ENCODE data around the gene OPHN1.

The OPHN1 gene

GRCh38 chrX:68433155-68433980, at the start of gene OPHN1:
Gene OPHN1, minus strand, starts transcription at chrX:68433495. Its CDS starts 475 bp downstream, at chrX:68433020.
- no peak for DNase-seq

- DNase-seq, result no peak
These were observed 47.7 kb upstream of the OPHN1 start for GRCh38 chrX:68480969-68481368.

DNA sequence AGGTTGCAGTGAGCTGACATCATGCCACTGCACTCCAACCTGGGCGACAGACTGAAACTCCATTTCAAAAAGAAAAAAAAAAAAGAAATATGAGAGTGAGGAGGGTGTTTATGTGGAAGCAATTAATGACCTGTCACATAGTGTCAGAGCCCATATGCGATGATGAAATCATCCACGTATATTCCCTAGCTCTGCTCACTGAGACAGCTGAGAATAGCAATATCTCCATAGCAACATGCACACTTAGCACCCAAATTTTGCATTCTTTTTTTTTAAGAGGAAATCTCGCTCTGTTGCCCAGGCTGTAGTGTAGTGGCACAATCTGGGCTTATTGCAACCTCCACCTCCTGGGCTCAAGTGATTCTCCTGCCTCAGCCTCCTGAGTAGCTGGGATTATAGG, 31.5 kb upstream of the OPHN1 start:
- DNase-seq, result no peak

GRCh38 chrX:68463880-68464279, 30.6 kb upstream of the OPHN1 start:
- DNase-seq, result no peak

DNA sequence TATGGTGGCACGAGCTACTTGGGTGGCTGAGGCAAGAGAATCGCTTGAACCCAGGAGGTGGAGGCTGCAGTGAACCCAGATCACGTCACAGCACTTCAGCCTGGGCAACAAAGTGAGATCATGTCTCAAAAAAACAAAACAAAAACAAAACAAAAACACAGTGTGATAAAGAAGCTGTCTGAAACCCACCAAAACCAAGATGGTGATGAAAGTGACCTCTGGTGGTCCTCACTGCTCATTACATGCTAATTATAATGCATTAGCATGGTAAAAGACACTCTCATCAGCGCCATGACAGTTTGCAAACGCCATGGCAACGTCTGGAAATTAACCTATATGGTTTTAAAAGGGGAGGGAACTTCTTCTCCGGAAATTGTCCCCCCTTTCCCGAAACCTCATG, 29.4 kb upstream of the OPHN1 start:
- DNase-seq, result peak; percentile 45

GRCh38 chrX:68462197-68462596, 28.9 kb upstream of the OPHN1 start:
- no peak for DNase-seq

DNA sequence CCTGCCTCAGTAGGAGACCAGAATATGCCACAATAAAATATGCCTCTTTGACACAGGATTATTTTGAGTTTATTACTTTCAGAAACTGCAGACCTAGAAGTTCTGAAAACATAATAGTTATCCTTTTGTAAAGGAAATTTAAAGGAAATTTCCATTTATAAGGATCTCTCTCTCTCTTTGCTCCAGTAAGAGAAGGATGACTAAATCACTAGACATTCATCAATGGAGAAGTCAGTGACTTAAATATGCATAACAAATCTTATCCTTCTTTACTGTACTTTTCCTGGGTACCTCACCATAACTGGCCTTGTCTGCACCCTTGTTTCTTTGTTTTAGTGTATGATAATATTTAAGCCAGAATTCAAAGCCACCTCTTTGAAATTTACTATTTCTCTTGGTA, 28.3 kb upstream of the OPHN1 start:
- DNase-seq, result no peak

GRCh38 chrX:68461093-68461492, 27.8 kb upstream of the OPHN1 start:
- no peak for DNase-seq

DNA sequence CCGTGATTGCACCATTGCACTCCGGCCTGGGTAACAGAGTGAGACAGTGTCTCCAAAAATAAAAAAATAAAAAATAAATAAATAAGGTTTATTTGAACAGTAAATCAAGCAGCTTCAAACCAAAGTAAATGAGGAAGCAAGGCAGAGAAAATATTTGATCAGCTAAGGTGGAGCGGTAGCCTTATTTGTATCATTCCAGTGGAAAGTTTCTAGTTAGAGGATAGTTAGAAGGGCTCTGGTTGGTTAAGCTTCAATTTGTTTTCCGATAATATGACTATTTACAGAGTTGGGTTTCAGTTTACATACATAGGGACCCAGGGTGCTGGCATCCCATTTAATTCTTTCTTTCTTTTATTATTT, 21.8 kb upstream of the OPHN1 start:
- no peak for DNase-seq

DNA sequence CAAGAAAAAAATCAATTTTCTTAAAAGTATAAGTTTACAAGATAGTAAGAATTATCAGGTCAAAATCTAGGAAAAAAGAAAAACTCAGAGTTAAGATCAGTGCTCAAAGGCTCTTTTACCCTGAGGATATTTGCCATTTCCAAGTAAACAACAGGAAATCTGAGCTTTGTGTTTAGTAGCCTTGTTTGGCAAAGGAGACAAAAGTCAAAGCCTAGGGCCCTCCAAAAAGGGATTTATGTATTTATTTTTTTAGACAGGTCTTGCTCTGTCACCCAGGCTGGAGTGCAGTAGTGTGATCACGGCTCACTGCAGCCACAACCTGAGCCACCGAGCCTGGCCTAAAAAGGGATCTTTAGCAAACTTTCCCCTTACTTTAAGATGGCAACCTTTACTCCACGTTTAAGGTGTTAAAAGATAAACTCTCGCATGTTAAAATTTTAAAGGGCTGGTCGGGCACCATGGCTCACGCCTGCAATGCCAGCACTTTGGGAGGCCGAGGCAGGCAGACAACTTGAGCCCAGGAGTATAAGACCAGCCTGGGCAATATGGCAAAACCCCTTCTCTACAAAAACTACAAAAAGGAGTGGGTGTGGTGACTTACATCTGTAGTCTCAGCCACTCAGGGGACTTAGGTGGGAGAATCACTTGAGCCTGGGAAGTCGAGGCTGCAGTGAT, 21.3 kb upstream of the OPHN1 start:
- no peak for DNase-seq

GRCh38 chrX:68451720-68452119, 18.4 kb upstream of the OPHN1 start:
- DNase-seq, result no peak

DNA sequence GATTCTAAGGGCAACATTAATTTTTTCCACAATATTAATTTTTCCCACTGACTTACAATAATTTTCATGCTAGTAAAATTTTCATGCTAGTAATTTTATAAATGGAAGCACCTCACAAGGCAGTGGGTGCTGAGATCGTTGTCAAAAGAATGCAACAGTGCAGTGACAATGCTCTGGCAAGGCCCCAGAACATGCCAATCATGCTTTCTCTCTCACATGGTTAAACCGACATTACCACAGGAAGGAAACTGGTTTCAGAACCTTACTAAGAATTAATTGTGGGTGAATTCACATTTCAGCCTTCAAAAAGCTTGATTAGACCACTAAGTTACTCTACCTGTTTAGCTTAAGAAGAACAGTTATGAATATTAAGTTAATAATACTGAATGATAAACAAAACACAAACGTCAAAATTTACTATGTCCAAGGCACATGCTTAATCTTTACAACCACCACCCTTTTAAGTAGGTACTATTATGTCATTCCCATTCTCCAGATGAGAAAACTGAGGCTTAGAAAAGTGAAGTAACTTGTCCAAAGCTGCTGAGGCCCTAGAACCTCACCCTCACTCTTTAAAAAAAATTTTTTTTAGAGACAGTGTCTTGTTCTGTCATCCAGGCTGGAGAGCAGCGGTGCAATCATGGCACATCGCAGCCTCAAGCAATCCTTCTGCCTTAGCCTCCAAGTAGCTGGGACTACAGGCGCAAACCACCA, 10.0 kb upstream of the OPHN1 start:
- peak; percentile 25 for DNase-seq

- DNase-seq, result no peak
These were observed 7.6 kb upstream of the OPHN1 start for GRCh38 chrX:68440940-68441339.

GRCh38 chrX:68440442-68440841, 7.1 kb upstream of the OPHN1 start:
- no peak for DNase-seq

DNA sequence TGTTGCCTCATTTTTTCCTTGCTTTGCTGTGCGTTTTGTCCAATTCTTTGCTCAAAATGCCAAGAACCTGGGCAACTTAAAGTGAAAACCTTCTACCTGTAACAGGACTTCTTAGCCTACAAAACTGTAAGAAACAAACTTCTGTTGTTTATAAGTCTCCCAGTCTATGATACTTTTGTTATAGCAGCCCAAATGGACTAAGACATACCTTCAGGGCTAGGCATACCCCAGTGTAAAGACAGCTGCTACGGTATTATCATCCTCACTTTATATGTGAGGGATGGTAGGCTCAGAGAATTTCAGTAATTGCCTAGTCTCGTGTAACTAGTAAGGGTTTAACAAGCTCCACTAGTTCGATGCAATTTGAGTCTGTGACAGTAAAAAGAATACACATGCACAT, 6.0 kb upstream of the OPHN1 start:
- no peak for DNase-seq

GRCh38 chrX:68438575-68438974, 5.3 kb upstream of the OPHN1 start:
- no peak for DNase-seq

- no peak for DNase-seq
These were observed 645 bp upstream of the OPHN1 start for GRCh38 chrX:68433981-68434299.

GRCh38 chrX:68432648-68433047, 647 bp downstream of the OPHN1 start:
- no peak for DNase-seq

DNA sequence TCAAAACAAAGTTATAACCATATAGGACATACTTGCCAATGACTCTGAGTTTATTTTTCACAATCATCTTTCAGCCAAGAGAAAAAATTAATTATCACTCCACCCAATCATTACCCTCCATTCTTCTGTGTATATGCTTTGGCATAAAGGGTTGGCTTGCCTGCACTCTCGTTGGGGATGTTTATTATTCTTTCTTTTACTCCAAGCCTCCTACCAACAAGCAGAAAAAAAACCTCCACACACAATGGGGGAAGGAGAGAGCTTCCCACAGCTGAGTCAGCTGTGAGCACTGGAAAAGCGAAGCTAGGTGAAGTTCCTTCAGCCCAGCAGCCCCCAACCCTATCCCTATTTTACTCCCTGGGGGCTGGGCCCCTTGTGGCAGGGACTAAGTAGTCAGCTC, 1.5 kb downstream of the OPHN1 start:
- no peak for DNase-seq

- DNase-seq, result no peak
These were observed 4.1 kb downstream of the OPHN1 start for GRCh38 chrX:68429216-68429615.

DNA sequence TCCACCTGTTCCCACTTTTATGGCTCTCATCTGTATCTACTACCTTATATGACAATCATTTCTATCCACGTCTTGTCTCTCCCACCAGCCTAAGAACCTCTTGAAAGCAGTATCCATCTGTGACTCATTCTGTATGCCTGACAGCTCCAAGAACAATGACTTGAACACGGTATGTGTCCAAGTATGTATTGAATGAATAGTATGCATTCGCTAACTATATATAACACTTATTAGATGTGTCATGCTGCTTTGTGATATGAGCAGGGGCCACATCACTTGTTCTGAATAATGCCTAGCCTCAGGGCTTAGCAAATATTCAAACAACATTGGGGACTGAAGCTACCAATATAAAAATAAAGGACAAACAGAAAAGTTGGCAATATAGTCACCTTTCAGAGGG, 4.9 kb downstream of the OPHN1 start:
- DNase-seq, result no peak

DNA sequence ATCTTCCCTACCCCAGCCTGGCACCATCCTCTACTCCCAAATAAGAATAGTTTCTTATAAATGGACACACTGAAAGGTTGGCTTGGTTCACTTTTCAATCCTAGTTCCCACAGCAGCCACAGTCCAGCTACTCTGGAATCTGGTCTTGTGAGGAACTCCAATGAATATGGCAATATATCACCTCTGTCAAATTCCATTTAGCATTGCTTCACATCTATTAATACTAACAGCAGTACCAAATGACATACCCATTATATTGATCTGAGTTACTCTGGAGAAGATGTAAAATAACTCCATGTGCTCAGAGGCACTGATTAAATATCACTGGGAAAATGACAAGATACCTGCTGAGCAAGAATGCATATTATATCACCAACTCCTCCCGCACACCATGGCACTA, 8.6 kb downstream of the OPHN1 start:
- DNase-seq, result no peak

- DNase-seq, result no peak
These were observed 10.8 kb downstream of the OPHN1 start for GRCh38 chrX:68422478-68422877.

GRCh38 chrX:68421636-68422035, 11.7 kb downstream of the OPHN1 start:
- no peak for DNase-seq

Measured in CD4-positive, alpha-beta T cell treated with Interleukin-12 subunit alpha and Interleukin-12 subunit beta, for 1 hour (primary cell).